Measurements from ENCODE around the gene DPCD.
"Not testable (repeated sequence)": the region's sequence is repeated elsewhere in the genome, so short reads cannot be mapped to it uniquely, and the experiment has no call there.

DNA sequence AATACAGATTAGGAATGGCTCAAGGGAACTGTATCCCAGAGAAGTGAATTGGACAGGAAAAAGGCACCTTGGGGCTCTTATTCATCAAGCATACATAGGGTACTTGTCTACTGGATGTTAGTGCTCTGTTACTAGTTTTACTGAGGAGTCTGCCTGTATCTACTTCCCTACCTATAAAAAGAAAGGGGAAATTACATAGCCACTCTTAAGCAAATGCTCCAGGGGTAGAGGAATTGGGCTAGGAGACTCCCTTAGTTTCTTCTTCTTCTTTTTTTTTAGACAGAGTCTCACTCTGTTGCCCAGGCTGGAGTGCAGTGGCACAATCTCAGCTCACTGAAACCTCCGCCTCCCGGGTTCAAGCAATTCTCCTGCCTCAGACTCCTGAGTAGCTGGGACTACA is 5.2 kb downstream of the DPCD start:
- TF ChIP-seq, protein P1, sequence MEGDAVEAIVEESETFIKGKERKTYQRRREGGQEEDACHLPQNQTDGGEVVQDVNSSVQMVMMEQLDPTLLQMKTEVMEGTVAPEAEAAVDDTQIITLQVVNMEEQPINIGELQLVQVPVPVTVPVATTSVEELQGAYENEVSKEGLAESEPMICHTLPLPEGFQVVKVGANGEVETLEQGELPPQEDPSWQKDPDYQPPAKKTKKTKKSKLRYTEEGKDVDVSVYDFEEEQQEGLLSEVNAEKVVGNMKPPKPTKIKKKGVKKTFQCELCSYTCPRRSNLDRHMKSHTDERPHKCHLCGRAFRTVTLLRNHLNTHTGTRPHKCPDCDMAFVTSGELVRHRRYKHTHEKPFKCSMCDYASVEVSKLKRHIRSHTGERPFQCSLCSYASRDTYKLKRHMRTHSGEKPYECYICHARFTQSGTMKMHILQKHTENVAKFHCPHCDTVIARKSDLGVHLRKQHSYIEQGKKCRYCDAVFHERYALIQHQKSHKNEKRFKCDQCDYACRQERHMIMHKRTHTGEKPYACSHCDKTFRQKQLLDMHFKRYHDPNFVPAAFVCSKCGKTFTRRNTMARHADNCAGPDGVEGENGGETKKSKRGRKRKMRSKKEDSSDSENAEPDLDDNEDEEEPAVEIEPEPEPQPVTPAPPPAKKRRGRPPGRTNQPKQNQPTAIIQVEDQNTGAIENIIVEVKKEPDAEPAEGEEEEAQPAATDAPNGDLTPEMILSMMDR (IDR thresholded peaks at IDR 0.05; ENCODE audit: low read length), result not testable (repeated sequence)
- not testable (repeated sequence) for TF ChIP-seq EZH2 (IDR thresholded peaks at IDR 0.05; ENCODE audit: borderline replicate concordance, low read length)

All from OCI-LY1 (cell line).